Medulla oblongata (tissue), 1 donor: ENCODE results near the gene MALT1.

Experiments
- DNase-seq: peaks from one replicate; pipeline ENCODE4 v3.0.0-alpha.2; 2015; ENCODE audit errors: extremely low spot score

MALT1 gene

DNA sequence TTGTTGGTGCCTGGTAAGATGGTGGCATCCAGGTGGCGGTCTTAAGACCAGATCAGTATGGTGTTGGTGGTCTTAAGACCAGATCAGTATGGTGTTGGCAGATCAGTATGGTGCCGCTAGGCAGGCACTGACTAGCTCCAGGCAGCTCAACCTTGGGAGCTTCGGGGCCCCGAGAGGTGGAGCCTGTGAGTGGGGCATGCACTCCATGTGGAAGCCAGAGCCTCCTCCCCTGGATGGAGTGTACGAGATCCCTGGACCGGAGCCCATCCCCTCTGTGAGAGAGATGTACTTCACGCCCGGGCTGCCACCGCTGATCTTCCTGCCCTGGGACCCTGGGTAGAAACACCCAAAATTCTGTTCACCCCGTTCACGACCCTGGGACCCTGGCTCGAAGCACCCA, 19.0 kb downstream of the MALT1 start:
- no peak for DNase-seq

DNA sequence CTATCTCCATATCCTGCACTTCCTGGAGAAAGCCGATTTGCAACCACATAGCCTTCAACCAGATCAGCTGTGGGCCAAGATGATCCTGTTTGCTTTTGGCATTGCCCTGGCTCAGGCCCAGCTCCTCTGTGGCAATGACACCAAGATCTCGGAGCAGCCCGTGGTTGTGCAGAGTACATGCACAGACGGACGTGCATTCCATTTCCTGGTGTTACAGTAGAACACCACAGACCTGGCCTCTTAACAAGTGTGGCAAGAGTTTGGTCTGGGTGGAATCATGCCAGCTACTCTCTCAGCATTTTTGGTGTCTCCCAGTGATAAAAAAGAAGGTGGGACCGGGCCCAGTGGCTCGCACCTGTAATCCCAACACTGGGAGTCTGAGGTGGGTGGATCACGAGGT, 20.0 kb downstream of the MALT1 start:
- DNase-seq, result no peak

DNA sequence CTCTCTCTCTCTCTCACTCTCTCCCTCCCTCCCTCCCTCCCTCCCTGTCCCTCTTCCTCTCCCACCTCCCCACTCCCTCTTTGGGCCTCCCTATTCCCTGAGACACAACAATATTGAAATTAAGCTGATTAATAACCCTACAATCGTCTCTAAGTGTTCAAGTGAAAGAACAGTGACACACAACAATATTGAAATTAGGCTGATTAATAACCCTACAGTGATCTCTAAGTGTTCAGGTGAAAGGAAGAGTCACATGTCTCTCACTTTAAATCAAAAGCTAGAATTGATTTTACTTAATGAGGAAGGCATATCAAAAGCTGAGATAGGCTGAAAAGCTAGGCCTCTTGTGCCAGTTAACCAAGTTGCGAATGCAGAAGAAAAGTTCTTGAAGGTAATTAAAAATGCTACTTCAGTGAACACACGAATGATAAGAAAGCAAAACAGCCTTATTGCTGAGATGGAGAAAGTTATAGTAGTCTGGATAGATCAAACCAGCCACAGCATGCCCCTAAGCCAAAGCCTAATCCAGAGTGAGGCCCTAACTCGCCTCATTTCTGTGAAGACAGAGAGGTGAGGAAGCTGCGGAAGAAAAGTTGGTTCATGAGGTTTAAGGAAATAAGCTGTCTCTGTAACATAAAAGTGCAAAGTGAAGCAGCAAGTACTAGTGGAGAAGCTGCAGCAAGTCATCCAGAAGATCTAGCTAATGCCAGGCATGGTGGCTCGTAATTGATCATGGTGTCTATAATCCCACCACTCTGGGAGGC, 21.3 kb downstream of the MALT1 start:
- DNase-seq, result no peak

DNA sequence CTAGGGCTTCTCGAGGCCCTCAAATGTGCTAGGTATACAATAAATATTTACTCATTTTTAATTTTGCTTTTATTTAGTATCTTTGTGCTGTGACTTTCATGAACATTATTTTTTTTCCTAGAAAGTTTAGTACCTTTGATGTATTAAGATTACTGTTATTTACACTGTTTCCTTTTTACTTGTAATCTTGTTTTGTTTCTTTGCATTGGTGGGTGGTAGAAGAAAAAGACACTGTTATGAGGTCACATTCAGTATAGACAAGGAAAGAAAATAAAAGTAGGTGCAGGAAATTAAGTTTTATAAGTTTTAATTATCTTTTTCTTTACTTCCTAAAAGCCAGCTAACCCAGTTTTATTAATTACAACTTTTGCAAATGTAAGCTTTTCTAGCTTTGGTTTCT, 23.0 kb downstream of the MALT1 start:
- DNase-seq, result no peak

DNA sequence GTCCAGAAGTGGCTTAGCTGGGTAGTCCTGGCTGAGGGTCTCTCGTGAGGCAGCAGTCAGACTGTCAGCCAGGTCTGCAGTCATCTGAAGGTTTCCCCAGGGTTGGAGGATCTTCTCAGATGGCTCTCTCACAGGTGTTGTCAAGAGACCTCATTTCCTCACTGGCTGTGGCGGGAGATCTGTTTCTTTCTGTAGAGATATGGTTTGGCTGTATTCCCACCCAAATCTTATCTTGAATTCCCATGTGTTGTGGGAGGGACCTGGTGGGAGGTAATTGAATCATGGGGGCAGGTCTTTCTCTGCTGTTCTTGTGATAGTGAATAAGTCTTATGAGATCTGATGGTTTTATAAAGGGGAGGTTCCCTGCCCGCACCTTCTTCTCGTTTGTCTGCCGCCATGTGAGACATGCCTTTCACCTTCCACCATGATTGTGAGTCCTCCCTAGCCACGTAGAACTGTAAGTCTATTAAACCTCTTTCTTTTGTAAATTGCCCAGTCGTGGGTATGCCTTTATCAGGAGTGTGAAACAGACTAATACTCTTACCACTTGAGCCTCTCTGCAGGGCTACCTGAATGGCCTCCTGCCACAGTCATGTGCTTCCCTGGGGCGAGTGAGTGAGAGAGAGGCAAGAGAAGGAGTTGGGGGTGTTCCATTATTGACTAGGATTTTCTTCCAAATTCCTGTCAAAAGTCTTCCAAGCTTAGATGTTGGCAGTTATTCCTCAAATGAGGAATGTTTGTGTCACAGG, 23.6 kb downstream of the MALT1 start:
- no peak for DNase-seq

DNA sequence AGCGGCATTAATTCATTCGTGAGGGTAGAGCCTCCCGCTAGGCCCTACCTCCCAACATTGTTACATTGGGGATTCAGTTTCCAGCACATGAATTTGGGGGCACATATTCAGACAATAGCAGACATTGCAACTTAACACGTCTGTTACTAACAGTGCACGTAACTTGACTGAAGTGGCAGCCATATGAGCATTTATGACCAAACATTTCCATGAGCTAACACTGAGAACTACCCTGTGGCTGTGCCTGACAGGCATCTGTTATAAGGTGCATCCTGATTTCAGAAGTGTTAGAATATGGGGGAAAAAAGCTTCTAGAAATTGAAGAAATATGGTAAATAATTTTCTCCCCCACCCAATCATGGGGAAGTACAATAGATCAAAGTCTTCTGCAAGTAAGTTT, 24.5 kb downstream of the MALT1 start:
- DNase-seq, result no peak

DNA sequence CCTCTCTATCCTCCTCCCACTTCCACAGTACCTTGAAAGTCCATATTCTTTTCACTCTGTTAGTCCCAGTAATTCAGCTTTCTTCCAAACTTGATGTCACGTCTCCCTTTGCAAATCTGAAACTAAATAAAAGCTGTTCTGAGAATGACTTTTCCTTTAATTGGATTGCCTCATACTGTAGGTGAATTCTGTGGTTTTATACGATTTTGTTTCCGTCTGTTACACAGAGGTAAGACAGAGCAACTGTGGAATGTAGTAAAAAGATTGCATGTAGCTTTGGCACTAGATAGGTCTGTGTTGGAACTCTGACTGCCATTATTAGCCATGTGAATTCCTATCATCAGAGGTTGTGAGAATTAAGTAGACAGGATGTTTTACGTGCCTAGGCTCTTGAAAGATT, 25.9 kb downstream of the MALT1 start:
- DNase-seq, result no peak

DNA sequence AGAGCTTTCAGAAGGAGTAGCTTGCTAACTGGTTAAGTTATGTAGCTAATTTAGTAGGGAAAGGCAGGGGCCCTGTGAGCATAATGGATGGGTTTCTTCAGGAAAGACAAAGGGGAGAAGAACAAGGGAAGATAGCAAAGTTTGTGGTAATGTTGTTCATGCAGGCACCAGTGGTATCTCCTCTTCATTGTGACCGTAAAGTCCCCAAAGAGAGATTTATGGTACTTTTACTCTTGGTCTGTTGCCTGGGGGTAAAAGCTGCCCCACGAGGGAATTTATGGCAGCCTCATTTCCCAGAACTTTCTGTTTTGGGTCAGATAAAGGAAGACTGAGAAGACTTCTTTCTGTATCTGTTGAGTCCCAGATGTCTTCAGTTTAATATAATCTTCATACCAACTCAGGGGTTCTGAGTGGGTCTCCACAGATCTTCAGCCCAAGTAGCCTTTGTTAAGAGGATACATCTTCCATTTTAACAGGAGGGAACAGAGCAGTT, 27.5 kb downstream of the MALT1 start:
- no peak for DNase-seq

DNA sequence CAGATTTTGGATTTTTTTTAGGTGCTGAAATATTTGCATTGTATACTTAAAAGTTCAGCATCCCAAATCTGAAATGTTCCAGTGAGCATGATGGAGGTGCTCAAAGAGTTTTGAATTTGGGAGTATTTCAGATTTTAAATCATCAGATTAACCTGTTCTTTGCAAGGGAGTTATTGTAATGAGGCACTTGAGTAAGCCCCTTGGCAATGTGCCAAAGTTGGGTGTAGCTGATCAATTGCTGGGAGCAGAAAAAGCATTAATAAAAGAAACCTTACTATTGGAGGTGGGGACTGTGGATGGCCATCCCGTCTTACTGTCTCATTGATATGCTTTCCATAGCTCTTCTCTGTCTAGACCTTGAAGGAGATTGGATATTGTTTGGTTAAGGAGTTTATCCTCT, 28.3 kb downstream of the MALT1 start:
- peak; percentile 9 for DNase-seq

DNA sequence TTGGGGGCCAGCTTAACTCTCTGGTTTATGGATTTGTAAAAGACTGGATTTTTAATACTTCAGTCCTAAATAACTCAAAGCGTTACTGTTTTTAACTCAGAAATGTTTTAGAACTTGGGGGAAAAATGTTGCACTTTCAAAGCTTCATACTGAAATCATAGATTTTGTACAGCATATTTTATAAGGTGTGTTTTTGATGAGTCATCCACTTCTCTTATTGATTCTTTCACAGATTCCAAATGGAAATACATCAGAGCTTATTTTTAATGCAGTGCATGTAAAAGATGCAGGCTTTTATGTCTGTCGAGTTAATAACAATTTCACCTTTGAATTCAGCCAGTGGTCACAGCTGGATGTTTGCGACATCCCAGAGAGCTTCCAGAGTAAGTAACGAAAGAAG, 28.9 kb downstream of the MALT1 start:
- no peak for DNase-seq

DNA sequence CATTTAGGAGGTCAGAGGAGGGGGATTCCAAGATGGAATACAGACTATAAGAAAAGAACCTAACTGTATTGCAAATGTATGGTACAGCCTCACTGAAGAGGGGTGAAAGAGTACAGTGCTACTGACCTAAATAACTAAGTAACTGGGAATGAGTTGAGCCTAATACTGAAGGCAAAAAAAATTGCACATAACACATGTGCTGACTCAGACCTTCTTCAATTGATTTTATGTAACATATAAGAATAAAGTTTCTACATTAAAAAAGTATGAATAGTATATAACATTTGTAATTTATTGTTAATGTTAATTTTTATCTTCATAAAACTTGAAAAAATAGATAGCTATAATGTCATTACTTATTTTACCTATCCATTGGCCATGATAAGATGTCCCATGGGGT, 41.7 kb downstream of the MALT1 start:
- no peak for DNase-seq

DNA sequence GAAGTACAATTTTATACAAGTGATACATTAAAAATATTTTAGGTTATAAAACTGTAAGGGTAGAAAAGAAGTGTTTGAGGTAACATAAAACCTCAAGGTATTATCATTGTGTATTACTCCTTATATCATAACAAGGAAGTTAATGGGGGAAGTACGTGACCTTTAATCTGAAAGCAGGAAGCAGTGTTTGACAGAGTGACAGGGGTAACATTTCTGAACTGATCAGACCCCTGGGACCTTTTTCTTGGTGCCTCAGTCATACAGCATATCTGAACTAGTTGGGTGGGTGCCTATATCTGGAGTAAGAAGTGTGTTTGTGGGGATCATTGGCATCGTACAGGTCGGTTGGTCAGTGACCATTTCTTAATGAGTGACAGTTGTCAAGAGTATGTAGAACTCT, 43.0 kb downstream of the MALT1 start:
- DNase-seq, result no peak

DNA sequence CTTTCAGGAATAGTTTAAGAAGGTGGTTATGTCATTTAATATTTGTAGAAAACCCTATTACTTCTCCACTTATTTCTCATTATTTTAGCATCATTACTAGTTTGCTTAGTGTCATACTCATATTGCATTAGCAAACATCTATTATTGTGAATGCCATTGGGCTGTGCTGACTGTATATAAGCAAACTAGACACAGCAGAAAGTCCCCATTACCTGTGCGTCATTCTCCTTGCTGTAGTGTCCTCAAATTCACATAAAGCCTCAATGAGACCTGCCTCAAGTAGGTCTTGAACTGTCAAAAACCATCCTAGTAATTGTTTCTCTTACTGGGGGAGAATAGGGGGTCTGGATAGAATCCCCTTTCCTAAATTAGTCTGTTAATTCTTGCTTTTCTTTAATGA, 43.6 kb downstream of the MALT1 start:
- DNase-seq, result no peak

DNA sequence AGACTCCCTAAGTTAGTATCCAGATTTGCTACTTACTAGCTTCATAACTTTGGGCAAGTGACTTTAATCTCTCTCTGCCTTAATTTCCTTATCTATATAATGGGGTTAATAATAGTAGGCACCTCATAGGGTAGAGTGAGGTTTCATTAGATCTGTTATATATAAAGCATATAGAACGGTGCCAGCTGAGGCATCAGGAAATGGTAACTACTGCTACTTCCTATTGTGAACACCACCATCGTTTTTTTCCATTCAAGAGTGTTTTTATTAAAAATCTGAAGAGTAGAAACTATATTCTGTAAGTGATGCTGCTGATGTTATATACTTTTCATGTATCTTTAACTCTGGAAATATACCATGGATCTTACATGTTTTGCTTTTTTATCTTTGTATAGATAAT, 44.3 kb downstream of the MALT1 start:
- no peak for DNase-seq

DNA sequence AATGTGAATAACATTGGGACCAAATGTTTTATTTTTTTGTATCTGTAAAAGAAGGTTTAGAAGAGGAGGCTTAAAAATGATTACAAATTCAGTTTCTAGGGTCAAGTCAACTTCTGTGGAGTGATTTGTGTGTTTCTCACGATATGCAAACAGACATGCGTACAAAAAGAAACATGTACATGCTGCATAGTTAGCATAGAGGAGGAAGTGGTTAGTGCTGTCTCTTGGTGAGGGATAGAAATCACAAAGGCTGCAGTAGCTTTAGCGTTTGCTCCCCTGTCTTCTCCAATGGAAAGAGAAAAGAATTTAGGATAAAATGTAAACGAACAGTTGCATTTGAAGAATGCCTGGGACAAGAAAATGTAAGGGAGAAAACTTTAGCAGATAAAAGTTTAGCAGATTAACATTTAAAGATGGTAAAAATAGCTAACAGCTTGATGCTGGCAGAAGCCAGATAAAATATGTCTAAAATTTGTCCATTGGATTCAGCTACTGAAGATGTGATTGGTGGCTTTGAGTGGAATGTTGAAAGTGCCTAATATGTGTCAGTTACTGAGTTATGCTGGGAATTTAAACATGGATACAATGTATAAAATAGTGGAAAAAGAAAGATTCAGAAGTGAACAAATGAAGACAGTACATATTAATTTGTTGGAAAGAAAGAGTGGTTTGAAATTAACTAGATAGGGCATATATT, 44.9 kb downstream of the MALT1 start:
- peak; percentile 12 for DNase-seq

DNA sequence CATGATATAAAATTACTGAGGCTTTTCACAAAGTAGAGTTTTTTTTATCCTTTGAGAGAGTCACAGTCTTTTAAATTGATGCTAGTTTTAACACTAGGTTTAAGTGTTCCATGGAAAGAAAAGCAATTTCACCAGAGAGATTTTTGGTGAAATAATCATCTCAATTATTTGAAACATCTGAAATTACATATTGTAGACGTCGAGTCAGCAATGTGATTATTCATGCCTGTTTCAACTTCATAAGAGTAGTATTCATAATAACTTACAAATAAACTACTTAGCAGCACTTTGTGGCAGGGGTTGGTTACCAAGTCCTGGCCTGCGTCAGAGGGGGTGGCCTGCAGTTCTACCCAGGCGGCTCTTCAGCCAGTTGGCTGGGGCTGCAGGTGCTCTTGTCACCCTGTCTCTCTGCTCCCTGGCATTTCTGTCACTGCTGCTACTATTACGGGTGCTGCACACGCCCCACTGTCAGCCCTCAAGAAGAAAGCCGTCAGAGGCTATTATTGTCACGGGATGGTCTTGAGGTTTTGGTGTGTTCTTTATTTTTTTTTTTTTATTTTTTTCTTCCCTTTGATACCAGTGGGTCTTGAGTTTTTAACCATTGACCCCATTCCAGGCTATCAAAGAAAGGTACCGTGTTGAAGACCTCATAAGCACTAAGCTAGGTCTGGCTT, 50.4 kb downstream of the MALT1 start:
- DNase-seq, result no peak

DNA sequence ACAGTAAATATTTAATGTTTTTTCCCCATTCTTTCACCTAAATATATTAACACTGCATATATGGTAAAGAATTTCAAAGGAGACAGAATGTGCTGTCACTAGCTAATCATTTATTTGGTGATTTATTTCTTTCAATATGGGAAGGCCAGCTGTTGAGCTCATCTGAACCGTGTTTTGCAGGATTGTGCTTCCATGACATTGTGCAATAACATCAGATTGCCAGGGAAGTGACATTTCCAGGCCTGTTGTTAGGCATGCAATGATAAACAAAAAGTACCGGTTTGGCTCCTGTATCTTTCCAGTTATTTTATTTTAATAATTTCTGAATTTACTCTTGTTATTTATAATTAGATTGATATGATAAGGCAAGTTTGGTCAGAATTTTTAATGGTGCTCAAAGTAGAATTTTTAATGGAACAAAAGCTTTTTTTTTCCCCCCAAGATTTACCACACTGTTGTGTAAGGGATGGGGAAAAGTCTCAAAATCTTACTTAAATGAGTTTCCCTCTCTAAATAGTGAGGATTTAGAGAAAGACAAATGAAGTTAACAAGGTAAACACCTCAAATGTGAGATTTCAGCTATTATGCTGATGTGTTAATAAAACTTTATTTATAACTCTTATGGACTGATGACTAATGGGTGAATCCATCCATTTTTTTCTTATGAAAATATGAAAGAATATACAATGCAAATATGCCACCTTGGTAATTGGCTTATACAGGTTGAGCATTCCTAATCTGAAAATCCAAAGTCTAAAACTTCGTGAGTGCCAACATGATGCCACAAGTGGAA, 52.7 kb downstream of the MALT1 start:
- no peak for DNase-seq

DNA sequence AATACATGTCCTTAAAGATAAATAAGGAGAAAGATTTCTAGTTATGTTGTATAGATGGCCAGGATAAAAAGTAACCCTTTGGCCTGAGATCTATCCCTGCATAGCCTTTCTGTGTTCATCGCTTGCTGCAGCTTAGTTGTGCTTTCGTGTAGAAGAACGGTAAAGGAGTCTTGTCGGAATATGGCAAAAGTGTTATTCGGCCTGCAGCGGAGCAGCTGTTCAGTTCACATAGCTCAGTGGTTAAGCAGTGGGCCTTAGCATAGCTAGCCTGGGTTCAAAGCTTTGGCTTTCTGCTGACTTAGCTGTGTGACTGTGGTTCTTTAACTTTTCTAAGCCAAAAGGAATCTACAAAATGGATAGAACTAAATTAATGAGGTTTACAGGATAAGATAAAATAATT, 55.4 kb downstream of the MALT1 start:
- DNase-seq, result no peak

DNA sequence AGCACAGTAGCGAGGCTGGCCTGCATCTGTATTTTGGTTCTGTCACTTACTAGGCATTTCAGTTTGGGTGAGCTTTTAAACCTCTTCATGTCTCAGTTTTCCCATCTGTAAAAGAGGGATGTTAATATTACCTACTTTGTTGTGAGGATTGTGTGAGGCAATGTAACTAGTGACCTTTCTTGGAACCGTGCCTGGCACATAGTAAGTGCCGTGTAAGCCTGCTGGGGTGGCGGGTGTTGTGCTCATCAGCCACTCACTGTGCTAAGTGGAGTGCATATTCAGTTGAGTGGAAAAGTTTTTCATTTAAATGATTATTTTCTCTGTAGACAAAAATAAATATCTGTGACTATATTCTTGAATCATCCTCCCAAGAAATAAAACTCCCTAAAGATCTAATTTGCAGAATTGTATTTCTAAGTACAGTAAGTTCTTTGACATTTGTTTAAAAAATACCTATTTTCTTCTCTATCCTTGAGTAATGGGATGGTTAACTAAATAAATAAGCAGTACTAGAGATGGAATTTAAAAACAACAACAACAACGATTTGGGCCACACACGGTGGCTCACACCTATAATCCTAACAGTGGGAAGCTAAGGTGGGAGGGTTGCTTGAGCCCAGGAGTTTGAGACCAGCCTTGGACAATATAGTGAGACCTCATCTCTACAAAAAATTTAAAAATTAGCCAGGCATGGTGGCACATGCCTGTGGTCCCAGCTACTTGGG, 56.7 kb downstream of the MALT1 start:
- no peak for DNase-seq

DNA sequence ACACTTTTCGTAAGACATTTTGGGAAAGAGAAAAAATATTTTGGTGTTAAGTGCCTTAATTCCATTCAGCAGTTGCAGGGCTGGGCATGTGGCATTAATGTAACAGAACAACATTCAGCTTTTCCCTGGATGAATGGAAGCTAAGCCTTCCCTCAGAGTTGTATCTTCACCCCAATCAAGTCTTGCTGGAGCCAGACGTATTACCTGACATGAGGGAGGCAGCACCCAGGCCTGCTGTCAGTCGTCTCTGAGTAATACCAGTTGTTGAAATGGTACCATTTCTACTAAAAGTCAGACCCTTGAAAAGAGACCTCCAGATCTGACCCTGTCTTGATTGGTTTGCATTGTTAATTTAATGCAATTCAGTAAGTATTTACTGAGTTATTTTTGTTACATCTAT, 57.5 kb downstream of the MALT1 start:
- DNase-seq, result no peak

DNA sequence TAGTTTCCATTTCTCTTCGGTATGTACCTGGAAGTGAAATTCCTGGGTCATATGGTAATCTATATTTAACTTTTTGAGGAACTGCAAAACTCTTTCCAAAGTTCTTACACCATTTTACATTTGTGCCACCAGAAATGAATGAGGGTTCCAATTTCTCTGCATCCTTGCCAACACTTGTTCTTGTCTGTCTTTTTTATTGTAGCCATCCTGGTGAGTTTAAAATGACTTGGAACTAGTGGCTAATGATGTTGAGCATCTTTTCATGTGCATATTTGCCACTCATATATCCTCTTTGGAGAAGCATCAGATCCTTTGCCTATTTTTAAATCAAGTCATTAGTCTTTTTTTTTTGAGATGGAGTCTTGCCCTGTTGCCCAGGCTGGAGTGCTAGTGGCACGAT, 59.4 kb downstream of the MALT1 start:
- no peak for DNase-seq
